Neural progenitor cell (in vitro differentiated cells): ENCODE measurements around the gene TAPBPL. TPM values are rescaled to one million over a fixed set of nuclear protein-coding genes. Genes with fewer than 3 reads are reported as not detected.

Source experiments
- DNase-seq: peaks from one replicate; pipeline ENCODE4 v3.0.0-alpha.2; 2016; ENCODE audit warnings: low spot score
- H2AFZ ChIP-seq: fragments of 200-600 bp; sonication (generic); replicated peaks from 2 replicates; pipeline ENCODE4 v1.6.1; 2016; ENCODE audit warnings: antibody characterized with exemption
- H3F3A ChIP-seq: fragments of 200-600 bp; sonication (generic); 2 replicates; pipeline ENCODE4 v1.6.1; 2016; ENCODE audit warnings: antibody characterized with exemption, low read depth
- H3K27ac ChIP-seq: fragments of 200-600 bp; sonication (generic); 2 replicates; pipeline ENCODE4 v1.5.1; 2016; ENCODE audit warnings: mild to moderate bottlenecking
- H3K27me3 ChIP-seq: fragments of 200-600 bp; sonication (generic); 2 replicates; pipeline ENCODE4 v1.6.1; 2016; ENCODE audit warnings: mild to moderate bottlenecking, moderate library complexity
- H3K36me3 ChIP-seq: fragments of 200-600 bp; sonication (generic); 2 replicates; pipeline ENCODE4 v1.5.1; 2016
- H3K4me1 ChIP-seq: fragments of 200-600 bp; sonication (generic); 2 replicates; pipeline ENCODE4 v1.6.1; 2016; ENCODE audit warnings: mixed run types
- H3K4me2 ChIP-seq: fragments of 200-600 bp; sonication (generic); 2 replicates; pipeline ENCODE4 v1.6.1; 2016
- H3K4me3 ChIP-seq: fragments of 200-600 bp; sonication (generic); 2 replicates; pipeline ENCODE4 v1.5.1; 2016
- H3K79me2 ChIP-seq: fragments of 200-600 bp; sonication (generic); 2 replicates; pipeline ENCODE4 v1.6.1; 2016; ENCODE audit warnings: low read depth
- H3K9ac ChIP-seq: fragments of 200-600 bp; sonication (generic); 2 replicates; pipeline ENCODE4 v1.6.1; 2016
- H3K9me3 ChIP-seq: fragments of 200-600 bp; sonication (generic); 2 replicates; pipeline ENCODE4 v1.5.1; 2016; ENCODE audit warnings: low read depth
- H4K20me1 ChIP-seq: fragments of 200-600 bp; sonication (generic); 2 replicates; pipeline ENCODE4 v1.6.1; 2016; ENCODE audit warnings: low read depth
- H3K27ac Mint-ChIP-seq: 3 replicates; pipeline ENCODE4 v1.8.0; 2021; ENCODE audit warnings: mixed read lengths
- H3K27me3 Mint-ChIP-seq: 2 replicates; pipeline ENCODE4 v1.8.0; 2022; ENCODE audit warnings: low read depth, mild to moderate bottlenecking, inconsistent platforms, moderate library complexity, mixed read lengths; ENCODE audit not compliant: insufficient read depth
- H3K36me3 Mint-ChIP-seq: 3 replicates; pipeline ENCODE4 v1.8.0; 2021; ENCODE audit warnings: mixed read lengths
- H3K4me1 Mint-ChIP-seq: 3 replicates; pipeline ENCODE4 v1.8.0; 2021; ENCODE audit warnings: mixed read lengths
- H3K4me3 Mint-ChIP-seq: 3 replicates; pipeline ENCODE4 v1.8.0; 2021; ENCODE audit warnings: mild to moderate bottlenecking, moderate library complexity, mixed read lengths
- H3K9me3 Mint-ChIP-seq: 3 replicates; pipeline ENCODE4 v1.8.0; 2020; ENCODE audit warnings: mixed read lengths
- EZH2 ChIP-seq: fragments of 200-600 bp; sonication (generic); IDR thresholded peaks from 2 replicates; pipeline ENCODE4 v1.6.1; 2017; ENCODE audit warnings: antibody characterized with exemption, mild to moderate bottlenecking, moderate library complexity
- EZH2phosphoT487 ChIP-seq: fragments of 200-600 bp; sonication (generic); IDR thresholded peaks from 2 replicates; pipeline ENCODE4 v1.6.1; 2017; ENCODE audit warnings: antibody characterized with exemption
- total RNA-seq: library from RNA; depleted of rRNA; stranded (reverse); fragments of >200 nt; gene quantifications from 2 replicates; pipeline ENCODE4 v1.2.3, GENCODE V29; 2015; ENCODE audit warnings: low replicate concordance
- TF ChIP-seq, protein P1 (sequence below): fragments of 200-600 bp; sonication (generic); IDR thresholded peaks from 2 replicates; pipeline ENCODE4 v1.5.1; 2017; ENCODE audit warnings: antibody characterized with exemption, mild to moderate bottlenecking

Gene TAPBPL
- total RNA-seq, 1 donor from 2014 or later = not detected

DNA sequence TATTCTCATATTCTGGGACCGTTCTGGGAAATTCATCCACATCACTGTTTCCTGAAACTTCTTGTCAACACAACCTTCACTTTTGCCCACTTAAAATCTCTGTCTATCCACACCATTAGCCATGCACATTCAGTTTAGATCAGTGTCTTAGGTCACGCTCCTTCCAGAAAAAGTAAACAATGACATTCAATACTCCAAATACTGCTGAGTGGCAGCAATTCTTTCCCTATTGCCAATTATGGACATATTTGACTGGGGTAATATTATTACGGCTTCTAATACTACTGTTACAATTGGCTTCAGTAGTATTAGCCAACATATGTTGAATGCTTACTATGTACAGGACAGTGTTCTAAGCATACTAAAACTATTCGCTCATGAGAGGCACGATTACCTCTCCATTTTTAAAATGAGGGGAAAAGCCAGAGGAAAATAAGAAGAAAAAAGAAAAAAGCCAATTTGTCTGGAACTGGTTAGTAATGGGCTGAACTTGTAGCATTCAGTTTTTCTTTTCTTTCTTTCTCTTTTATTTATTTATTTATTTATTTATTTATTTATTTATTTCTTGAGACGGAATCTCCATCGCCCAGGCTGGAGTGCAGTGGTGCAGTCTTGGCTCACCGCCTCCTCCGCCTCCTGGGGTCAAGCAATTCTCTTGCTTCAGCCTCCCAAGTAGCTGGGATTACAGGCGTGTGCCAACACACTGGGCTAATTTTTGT lies 44.4 kb upstream of the TAPBPL start:
- no peak overlapping the region for H3K4me2 ChIP-seq
- H3K9me3 ChIP-seq = no peaks in the 10 kb centered on the region
- H3K79me2 ChIP-seq = no peaks in the 10 kb centered on the region
- H4K20me1 ChIP-seq = no peaks in the 10 kb centered on the region
- no peak for DNase-seq
- no peak overlapping the region for H3K4me3 ChIP-seq
- Mint-ChIP-seq H3K9me3 (peaks cover 3% of the 10 kb centered on the region), H3K27ac (no peak overlapping the region), H3K4me3 (no peak overlapping the region), H3K27me3 (peaks cover 5% of the 10 kb centered on the region), H3K4me1 (no peaks in the 10 kb centered on the region), H3K36me3 (no peaks in the 10 kb centered on the region)
- H3K4me1 ChIP-seq = no peaks in the 10 kb centered on the region
- no peak overlapping the region for H2AFZ ChIP-seq
- no peaks in the 10 kb centered on the region for H3F3A ChIP-seq
- H3K36me3 ChIP-seq = no peaks in the 10 kb centered on the region
- no peak for TF ChIP-seq EZH2
- TF ChIP-seq, protein P1, sequence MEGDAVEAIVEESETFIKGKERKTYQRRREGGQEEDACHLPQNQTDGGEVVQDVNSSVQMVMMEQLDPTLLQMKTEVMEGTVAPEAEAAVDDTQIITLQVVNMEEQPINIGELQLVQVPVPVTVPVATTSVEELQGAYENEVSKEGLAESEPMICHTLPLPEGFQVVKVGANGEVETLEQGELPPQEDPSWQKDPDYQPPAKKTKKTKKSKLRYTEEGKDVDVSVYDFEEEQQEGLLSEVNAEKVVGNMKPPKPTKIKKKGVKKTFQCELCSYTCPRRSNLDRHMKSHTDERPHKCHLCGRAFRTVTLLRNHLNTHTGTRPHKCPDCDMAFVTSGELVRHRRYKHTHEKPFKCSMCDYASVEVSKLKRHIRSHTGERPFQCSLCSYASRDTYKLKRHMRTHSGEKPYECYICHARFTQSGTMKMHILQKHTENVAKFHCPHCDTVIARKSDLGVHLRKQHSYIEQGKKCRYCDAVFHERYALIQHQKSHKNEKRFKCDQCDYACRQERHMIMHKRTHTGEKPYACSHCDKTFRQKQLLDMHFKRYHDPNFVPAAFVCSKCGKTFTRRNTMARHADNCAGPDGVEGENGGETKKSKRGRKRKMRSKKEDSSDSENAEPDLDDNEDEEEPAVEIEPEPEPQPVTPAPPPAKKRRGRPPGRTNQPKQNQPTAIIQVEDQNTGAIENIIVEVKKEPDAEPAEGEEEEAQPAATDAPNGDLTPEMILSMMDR = no peak
- no peak for TF ChIP-seq EZH2phosphoT487
- no peak overlapping the region for H3K27ac ChIP-seq
- H3K27me3 ChIP-seq = no peaks in the 10 kb centered on the region
- H3K9ac ChIP-seq = no peak overlapping the region

DNA sequence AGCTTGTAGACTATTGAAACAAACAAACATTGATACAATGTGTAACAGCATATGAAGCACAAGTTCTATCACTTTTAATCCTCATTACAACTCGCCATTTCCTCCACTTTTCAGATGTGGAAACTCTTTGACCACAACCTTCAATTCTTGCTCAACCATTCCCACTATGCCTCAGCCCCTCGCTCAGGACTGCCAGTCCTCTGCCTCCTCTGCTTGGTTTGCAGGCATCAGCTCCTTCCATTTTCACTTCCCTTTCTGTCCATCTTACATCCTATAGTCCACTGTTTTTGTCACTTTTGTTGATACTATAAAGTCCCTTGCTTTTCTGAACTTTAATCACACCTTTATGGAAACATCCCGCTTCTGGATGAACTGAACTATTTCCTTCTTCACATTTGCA lies 35.2 kb upstream of the TAPBPL start:
- no peaks in the 10 kb centered on the region for H3K36me3 ChIP-seq
- Mint-ChIP-seq H3K27ac (no peak overlapping the region), H3K4me3 (no peak overlapping the region)

DNA sequence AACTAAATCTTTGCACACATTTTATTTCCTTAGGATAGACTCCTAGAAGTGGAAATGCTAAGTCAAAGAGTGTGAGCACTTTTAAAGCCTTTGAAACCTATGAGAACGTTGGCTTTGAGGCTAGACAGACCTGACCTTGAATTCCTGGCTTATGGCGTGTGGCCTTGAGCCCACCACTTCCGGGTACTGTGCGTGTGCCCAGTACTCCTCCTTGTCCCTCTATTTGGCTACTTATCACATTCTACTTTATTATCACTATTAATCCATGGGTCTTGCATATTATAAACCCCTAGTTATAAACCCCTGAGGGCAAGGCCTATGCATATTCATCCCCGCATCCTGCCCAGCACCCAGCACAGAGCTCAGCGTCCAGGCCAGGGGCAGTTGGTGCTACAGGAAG lies 33.0 kb upstream of the TAPBPL start:
- Histone ChIP-seq H3K79me2 (no peaks in the 10 kb centered on the region), H2AFZ (no peak overlapping the region), H3K4me3 (no peak overlapping the region), H3K27me3 (no peaks in the 10 kb centered on the region), H3K4me2 (no peak overlapping the region), H3K9me3 (no peaks in the 10 kb centered on the region), H3K36me3 (no peaks in the 10 kb centered on the region), H3F3A (no peaks in the 10 kb centered on the region), H3K9ac (no peak overlapping the region), H3K27ac (no peak overlapping the region), H3K4me1 (no peaks in the 10 kb centered on the region), H4K20me1 (no peaks in the 10 kb centered on the region)
- H3K27me3 Mint-ChIP-seq = peaks cover 3% of the 10 kb centered on the region
- DNase-seq = no peak
- no peak overlapping the region for H3K27ac Mint-ChIP-seq
- no peaks in the 10 kb centered on the region for H3K4me1 Mint-ChIP-seq
- no peaks in the 10 kb centered on the region for H3K9me3 Mint-ChIP-seq
- no peaks in the 10 kb centered on the region for H3K36me3 Mint-ChIP-seq
- TF ChIP-seq EZH2phosphoT487 (no peak), EZH2 (no peak)
- TF ChIP-seq, protein P1 = no peak
- no peak overlapping the region for H3K4me3 Mint-ChIP-seq

More for the DNA sequence above, 35.2 kb upstream of the TAPBPL start:
- no peaks in the 10 kb centered on the region for H4K20me1 ChIP-seq
- no peak overlapping the region for H3K9ac ChIP-seq
- no peaks in the 10 kb centered on the region for H3K9me3 Mint-ChIP-seq
- H3K4me3 ChIP-seq = no peak overlapping the region
- H2AFZ ChIP-seq = no peak overlapping the region
- no peaks in the 10 kb centered on the region for H3K27me3 ChIP-seq
- DNase-seq = no peak
- no peaks in the 10 kb centered on the region for H3K79me2 ChIP-seq
- H3K4me1 ChIP-seq = no peaks in the 10 kb centered on the region
- no peak for TF ChIP-seq EZH2
- TF ChIP-seq EZH2phosphoT487 = no peak
- H3K4me2 ChIP-seq = no peak overlapping the region
- H3K27me3 Mint-ChIP-seq = peaks cover 3% of the 10 kb centered on the region
- no peak overlapping the region for H3K27ac ChIP-seq
- no peaks in the 10 kb centered on the region for H3K9me3 ChIP-seq
- H3K4me1 Mint-ChIP-seq = no peaks in the 10 kb centered on the region
- no peaks in the 10 kb centered on the region for H3F3A ChIP-seq
- no peaks in the 10 kb centered on the region for H3K36me3 Mint-ChIP-seq

GRCh38 chr12:6420364-6420763 lies 31.5 kb upstream of the TAPBPL start:
- no peak for DNase-seq
- TF ChIP-seq, protein P1 = no peak
- TF ChIP-seq EZH2phosphoT487 = no peak
- no peak for TF ChIP-seq EZH2
- Histone ChIP-seq H4K20me1 (no peaks in the 10 kb centered on the region), H3F3A (no peaks in the 10 kb centered on the region), H3K9ac (no peak overlapping the region), H3K27ac (no peak overlapping the region), H3K4me1 (no peaks in the 10 kb centered on the region), H3K4me2 (no peak overlapping the region), H3K36me3 (no peaks in the 10 kb centered on the region), H3K27me3 (no peaks in the 10 kb centered on the region), H3K4me3 (no peak overlapping the region), H3K79me2 (no peaks in the 10 kb centered on the region), H3K9me3 (no peaks in the 10 kb centered on the region), H2AFZ (no peak overlapping the region)
- Mint-ChIP-seq H3K9me3 (no peaks in the 10 kb centered on the region), H3K27me3 (peaks cover 2% of the 10 kb centered on the region), H3K27ac (no peak overlapping the region), H3K36me3 (no peaks in the 10 kb centered on the region), H3K4me1 (peaks cover 5% of the 10 kb centered on the region), H3K4me3 (no peak overlapping the region)
